Measurements from ENCODE around the gene PLA2G2F. TPM values are rescaled to one million over a fixed set of nuclear protein-coding genes. Genes with fewer than 3 reads are reported as not detected.

The PLA2G2F gene
- total RNA-seq, 1 donor from 2014 or later = not detected

DNA sequence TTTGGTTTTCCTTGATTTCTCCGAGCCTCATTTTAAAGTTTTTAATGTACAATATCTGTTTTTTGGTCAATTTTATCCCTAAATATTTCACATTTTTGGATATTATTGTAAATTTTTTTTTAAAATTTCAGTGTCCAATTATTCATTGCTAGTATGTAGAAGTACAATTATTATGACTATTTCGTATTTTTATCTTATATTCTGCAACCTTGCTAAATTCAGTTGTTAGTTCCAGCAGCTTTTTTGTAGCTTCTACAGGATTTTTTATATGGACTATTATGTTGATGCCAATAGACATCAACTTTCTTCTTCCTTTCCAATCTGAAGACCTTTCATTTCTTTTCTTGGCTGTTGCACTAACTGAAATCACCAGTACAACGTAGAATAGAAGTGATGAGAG is 4.1 kb upstream of the PLA2G2F start:
- TF ChIP-seq, protein P1, sequence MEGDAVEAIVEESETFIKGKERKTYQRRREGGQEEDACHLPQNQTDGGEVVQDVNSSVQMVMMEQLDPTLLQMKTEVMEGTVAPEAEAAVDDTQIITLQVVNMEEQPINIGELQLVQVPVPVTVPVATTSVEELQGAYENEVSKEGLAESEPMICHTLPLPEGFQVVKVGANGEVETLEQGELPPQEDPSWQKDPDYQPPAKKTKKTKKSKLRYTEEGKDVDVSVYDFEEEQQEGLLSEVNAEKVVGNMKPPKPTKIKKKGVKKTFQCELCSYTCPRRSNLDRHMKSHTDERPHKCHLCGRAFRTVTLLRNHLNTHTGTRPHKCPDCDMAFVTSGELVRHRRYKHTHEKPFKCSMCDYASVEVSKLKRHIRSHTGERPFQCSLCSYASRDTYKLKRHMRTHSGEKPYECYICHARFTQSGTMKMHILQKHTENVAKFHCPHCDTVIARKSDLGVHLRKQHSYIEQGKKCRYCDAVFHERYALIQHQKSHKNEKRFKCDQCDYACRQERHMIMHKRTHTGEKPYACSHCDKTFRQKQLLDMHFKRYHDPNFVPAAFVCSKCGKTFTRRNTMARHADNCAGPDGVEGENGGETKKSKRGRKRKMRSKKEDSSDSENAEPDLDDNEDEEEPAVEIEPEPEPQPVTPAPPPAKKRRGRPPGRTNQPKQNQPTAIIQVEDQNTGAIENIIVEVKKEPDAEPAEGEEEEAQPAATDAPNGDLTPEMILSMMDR (conservative IDR thresholded peaks at IDR 0.05) = no peak
- no peaks in the 10 kb centered on the region for H3K36me3 Mint-ChIP-seq
- H3K9me3 Mint-ChIP-seq = peaks cover 4% of the 10 kb centered on the region

DNA sequence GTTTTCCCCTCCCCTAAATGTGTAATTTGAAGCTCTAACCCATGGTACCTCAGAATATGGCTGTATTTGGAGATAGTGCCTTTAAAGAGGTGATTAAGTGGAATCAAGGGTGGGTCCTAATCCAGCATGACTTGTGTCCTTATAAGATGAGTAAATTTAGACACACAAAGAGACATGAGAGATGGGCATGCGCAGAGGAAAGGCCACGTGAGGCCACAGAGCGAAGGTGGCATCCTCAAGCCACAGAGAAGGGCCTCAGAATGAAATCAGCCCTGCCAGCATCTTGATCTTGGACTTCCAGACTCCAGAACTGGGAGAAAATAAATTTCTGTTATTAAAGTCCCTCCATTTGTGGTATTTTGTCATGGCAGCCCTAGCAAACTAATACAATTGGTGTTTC is 2.9 kb upstream of the PLA2G2F start:
- H3K27ac Mint-ChIP-seq = no peak overlapping the region
- TF ChIP-seq, protein P1 (conservative IDR thresholded peaks at IDR 0.05) = no peak
- H3K9me3 Mint-ChIP-seq = peaks cover 4% of the 10 kb centered on the region
- H3K4me1 Mint-ChIP-seq (ENCODE audit: unreplicated experiment) = no peaks in the 10 kb centered on the region
- H3K36me3 Mint-ChIP-seq = no peaks in the 10 kb centered on the region
- H3K4me3 Mint-ChIP-seq = no peak overlapping the region
- DNase-seq (ENCODE audit: extremely low spot score, unreplicated experiment) = no peak
- peaks cover 12% of the 10 kb centered on the region for H3K27me3 Mint-ChIP-seq

More for the DNA sequence above, 4.1 kb upstream of the PLA2G2F start:
- Mint-ChIP-seq H3K27me3 (peaks cover 4% of the 10 kb centered on the region), H3K4me3 (no peak overlapping the region), H3K4me1 (ENCODE audit: unreplicated experiment) (no peaks in the 10 kb centered on the region), H3K27ac (no peak overlapping the region)
- no peak for DNase-seq (ENCODE audit: extremely low spot score, unreplicated experiment)

DNA sequence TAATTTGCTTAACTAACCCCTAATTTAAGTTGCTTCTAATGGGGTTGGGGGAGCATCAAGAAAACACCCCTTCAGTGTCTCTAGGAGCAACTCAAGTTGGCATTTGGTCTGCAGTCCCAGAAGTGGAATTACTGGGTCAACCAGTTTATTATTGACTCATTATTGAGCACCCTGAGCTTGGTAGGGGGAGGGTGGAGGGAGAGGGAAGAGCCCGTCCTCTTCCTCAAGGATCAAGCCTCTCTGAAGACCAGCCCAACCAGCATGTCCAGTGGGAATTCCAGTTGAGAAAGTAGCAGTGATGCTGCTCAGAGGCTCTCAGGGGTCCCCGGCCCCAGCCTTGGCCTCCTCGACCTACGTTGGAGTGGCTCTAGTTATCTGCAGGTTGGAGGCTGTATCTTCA is 2.1 kb upstream of the PLA2G2F start:
- H3K4me1 Mint-ChIP-seq (ENCODE audit: unreplicated experiment) = no peaks in the 10 kb centered on the region
- H3K27me3 Mint-ChIP-seq = peaks cover 11% of the 10 kb centered on the region
- no peak overlapping the region for H3K4me3 Mint-ChIP-seq
- H3K36me3 Mint-ChIP-seq = no peaks in the 10 kb centered on the region
- TF ChIP-seq, protein P1 (conservative IDR thresholded peaks at IDR 0.05) = no peak
- no peak overlapping the region for H3K27ac Mint-ChIP-seq
- no peak for DNase-seq (ENCODE audit: extremely low spot score, unreplicated experiment)
- H3K9me3 Mint-ChIP-seq = peaks cover 2% of the 10 kb centered on the region

DNA sequence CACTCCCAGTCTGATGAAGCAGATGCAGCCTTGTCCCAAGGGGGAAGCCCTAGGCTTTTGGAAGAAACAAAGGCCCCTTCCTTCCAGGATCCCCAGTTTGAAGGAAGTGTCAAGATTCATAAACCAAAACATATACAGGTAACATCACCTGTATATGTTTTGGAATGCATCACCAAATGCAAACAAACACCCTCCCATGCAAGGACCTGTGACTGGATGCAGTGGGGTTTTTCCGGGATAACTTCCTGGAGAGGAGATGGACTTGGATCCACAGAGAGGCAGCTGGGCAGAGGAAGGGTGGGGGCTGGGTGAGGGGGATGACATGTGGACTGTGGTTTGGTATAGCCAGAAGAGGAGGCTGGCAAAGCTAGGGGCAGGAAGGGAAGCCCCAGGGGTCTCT is 1.5 kb upstream of the PLA2G2F start:
- Mint-ChIP-seq H3K27me3 (peaks cover 9% of the 10 kb centered on the region), H3K4me1 (ENCODE audit: unreplicated experiment) (no peaks in the 10 kb centered on the region), H3K27ac (no peak overlapping the region), H3K9me3 (no peaks in the 10 kb centered on the region), H3K4me3 (no peak overlapping the region), H3K36me3 (no peaks in the 10 kb centered on the region)
- TF ChIP-seq, protein P1 (conservative IDR thresholded peaks at IDR 0.05) = no peak
- no peak for DNase-seq (ENCODE audit: extremely low spot score, unreplicated experiment)

DNA sequence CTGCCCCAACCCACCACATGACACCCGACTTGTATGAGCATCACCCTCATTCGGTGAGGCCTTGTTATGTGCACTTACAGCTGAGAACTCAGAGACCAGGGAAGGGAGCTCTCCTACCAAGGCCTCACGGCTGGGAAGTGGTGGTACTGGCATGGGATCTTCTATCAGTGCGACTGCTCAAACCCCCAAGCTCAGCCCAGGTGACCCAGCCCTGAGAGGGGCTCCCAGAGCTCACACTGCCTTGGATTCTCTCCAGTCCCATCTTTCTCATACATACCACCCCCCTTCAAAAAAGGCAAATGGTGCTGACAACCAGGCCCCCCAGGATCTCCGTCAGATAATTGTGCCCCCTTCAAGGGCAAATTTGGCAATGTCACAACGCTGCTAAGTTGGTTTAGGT is 777 bp upstream of the PLA2G2F start:
- H3K27ac Mint-ChIP-seq = no peak overlapping the region

More for the DNA sequence above, 777 bp upstream of the PLA2G2F start:
- Mint-ChIP-seq H3K36me3 (no peaks in the 10 kb centered on the region), H3K4me3 (no peak overlapping the region), H3K9me3 (no peaks in the 10 kb centered on the region), H3K4me1 (ENCODE audit: unreplicated experiment) (no peaks in the 10 kb centered on the region), H3K27me3 (peaks cover 9% of the 10 kb centered on the region)
- no peak for DNase-seq (ENCODE audit: extremely low spot score, unreplicated experiment)
- TF ChIP-seq, protein P1 (conservative IDR thresholded peaks at IDR 0.05) = no peak
